Endothelial cell of hepatic sinusoid (primary cell): ENCODE measurements around the gene YBX3.

Experiments
- in situ Hi-C: cut with HindIII; loops from 2 replicates; pipeline ENCODE4 v1.10.0; 2017; ENCODE audit warnings: low sequenced_read_pairs

Gene YBX3

DNA sequence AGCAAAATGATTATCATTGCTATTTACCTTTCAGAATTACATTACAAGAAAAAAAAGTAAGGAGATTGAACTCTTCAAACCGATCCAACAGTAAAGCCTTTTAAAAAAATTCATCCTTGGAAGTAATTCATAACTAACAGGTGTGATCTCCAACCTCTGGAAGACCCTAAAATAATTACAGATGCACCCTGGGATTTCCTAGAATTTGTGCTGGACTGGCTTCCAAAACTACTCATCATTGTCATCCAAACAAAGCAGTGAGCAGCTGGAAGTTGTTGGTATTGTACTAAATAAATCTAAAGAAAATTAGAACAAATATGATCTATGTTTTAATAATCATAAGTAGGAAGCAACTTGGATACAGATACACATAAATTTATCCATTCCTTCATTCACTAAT lies 1.9 kb upstream of the YBX3 start:
- in situ Hi-C loops: no loop called here

DNA sequence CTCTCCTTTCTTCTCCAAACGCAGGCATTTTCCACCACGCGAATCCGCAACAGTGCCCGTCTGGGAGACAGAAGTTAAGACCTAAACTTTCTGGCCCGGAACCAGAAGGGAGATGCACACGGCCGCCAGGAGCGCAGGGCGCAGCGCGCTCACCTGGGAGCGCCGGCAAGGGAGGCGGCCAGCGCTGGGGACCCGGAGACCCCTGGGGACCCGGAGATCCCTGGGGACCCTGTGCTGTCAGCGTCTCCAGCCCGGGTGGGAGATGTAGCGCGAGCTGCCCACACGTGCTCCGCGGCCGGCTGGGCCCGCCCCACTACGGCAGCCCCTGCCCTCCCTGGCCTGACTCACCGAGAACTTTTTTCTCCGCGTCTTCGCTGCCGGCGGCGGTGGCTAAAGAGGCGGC lies 620 bp downstream of the YBX3 start:
- in situ Hi-C loops: no loop called here

DNA sequence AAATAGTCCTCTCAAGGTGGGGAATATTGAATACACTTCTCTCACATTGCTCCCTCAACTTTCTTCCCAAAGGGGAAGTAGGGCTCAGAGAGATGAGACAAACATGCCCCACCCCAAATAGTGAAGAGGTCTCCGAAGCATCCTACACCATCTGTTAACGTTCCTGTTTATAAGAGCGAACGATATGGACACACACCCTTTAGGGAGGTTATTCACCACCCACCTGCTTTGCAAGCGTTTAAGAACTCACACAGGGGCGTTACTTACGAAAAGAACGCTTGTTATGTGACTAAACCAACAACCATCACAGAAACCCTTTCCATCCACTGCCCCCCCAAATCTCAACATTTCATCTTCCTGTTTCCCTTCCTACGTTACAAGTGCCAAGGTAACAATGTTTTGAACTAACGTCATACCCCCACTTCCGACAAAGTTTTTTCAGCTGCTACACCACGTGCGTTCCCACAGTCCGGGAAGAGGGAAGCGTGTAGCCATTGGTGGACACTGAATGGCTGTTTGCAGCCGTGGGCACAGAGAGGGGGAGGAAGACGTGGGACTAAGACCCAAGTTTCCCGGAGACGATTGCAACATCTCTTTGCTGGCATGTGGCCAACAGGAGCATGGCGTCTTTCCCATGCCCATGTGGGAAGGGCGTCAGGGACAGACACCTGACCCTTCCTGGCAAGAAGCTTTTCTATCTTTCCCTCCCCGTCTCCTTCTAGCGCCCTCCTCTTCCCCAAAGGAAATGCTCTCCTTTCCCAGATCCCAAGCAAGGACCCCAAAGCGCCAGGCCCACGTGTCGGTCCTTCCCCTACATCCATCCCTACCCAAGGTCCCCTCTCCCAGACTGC lies 1.2 kb downstream of the YBX3 start:
- in situ Hi-C loops: no loop called here

DNA sequence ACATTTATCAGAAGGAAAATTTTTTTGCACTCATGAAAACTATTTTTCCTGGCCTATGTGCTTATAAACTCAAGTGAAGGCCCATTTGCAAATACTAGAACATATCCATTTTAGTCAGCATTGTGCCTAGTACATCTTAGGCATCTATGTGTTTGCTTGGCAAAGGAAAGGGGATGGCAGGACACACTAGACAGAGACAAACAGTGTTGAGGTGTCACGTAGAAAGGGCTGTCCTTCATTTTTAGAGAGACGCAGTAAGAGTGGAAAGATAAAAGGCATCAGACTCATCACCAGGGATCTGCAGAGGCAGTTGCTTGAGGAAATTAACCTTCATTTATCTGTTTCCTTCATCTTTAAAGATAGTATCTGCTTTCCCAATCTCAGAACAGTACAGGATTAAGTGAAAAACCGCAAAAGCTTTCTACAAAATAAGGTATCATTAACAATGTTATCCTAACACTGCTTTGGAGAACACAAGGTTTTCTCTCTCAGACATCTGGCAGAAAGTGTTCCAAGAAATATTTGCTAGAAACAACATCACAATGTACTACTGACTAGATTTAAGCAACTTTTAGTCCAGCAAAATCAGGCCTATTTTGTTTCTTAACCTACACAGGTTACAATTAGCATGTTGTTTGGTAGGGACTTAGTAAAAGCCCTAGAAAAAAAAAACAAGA lies 2.0 kb downstream of the YBX3 start:
- in situ Hi-C loops: no loop called here

DNA sequence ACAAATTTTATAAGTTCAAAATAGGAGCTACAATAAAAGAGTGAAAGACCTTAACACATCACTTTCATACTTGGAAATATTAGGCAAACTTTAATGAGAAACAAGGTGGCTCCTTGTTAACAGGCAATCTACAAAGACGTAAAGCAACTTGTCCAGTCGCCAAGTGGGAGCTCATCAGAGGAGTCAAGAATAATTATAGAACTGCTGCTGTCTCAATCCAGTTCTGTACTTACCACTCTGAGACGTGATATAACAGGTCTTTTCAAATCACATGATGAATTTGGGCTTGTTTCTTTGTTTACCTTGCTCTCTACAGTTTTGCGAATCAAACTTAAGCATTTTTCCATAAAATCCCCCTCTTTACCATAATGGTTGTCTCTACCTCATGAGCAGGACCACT lies 3.6 kb downstream of the YBX3 start:
- in situ Hi-C loops: no loop called here

DNA sequence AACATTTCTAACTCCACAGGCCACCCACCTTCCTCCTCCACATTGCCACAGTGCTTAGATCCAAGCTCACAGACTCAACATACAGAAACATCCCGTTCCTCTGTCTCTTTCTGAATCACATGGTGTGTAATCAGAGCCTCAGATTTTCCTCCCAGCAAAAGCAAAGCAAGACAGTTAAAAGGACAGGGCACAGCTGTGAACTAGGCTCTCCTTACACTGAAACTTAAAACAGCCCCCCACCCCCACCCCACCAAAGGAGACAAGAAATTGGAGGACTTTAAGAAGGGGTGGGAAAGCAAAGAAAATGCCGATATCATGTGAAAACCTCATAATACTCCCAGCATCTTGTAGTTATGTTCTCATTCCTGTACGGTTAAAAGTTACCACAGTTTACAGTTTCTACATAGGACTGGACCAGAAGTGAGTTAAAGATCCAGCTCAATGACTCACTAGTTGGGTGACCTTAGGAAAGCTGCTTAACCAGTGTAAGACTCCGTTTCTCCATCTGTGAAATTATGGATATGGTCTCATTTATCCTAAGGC lies 4.8 kb downstream of the YBX3 start:
- in situ Hi-C loops: no loop called here

DNA sequence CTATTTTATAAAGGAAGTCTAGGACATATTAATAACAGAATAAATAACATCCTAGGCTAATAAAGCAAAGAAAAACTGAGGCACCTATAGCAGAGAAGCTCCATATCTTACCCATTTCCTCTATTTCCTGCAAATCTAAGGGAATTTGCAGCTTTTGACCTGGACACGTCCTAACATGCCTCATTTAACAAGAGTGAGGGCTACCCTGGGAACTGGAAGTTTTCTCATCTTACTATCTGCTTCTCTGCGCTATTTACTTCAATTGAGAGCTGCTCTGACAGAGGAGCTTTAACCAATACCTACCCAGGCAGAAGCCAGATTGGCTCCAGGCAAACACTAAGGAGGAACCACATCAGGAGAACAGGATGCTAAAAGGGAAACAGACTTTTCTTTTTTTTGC lies 5.7 kb downstream of the YBX3 start:
- in situ Hi-C loops: no loop called here

DNA sequence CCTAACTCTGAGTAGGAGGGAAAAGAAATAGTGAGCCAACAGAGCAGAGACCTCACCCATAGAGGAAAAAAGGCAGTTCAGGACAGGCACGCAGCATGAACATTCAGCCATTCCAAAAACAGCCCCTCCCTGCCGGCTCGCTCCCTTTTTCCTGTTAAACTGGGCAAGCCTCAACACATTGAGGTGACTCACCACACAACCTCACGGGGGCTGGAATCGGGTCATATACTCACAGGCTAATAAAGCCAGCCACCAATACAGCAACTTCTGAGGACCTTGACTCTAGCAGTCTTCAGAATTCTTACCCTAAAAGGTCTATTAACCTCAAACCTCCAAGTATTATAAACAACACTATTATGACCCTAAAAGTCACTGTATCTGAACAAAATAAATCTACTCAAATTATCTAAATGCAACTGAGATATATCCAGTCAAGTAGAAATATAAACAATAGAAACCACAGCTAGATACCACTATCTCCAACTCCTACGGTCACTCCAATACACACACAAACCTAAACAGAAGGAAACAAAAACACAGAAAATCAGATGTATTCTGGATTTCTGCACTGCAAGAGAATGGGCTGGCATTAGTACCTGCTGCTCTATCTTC lies 6.3 kb downstream of the YBX3 start:
- in situ Hi-C loops: no loop called here

DNA sequence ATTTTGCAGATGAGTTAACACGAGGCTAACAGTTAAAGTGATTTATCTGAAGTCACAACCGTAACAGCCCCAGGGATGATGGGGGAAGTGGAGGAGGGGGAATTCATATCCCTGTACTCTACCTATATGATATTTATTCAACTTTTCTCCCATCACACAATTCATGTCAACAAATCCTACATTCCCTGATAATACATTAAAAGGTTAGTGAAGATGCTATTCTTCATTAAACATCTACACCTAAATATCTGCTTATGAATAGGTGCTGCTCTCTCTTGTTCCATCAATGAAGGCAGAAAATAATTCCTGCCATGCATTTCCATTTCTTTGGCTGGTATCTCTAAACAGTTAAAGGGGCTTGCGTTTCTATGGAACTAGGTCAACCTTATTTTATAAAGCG lies 6.8 kb downstream of the YBX3 start:
- in situ Hi-C loops: no loop called here

DNA sequence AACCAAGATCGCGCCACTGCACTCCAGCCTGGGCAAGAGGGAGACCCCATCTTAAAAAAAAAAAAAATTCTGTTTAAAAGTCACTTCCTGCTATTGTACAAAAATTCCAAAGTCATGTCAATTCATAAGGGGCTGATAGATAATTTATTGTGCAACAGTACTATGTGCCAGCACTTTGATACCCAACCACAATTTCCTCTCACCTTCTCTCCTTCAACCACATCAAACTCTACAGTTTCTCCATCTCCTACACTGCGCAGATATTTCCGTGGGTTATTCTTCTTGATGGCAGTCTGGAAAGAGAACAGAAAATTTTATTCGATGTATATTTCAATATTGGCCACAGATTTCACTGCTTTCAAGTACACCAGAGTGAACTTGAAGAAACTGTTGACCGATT lies 7.6 kb downstream of the YBX3 start:
- in situ Hi-C loops: no loop called here

DNA sequence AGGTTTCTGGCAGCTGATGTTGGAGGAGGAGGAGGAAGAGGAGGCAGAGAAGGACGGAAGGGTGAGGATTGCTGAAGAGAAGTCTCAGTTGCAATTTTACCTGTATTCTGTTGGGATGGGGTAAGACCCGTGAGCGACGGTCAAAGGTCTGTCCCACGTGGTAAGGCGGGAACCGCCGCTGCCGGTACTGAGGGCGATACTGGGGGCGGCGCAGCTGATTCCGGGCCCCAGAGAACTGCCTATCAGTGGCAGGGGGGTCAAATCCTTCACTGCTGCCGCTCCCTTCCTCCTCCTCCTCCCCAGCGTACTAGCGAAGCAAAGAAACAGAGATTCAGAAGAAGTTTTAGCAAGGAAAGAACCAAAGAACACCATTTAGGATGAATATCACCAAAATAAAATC lies 13.3 kb downstream of the YBX3 start:
- in situ Hi-C loops: loop anchor here (5.0 kb wide), 1 partner anchor 88 kb away; no protein-coding TSS in a partner anchor

DNA sequence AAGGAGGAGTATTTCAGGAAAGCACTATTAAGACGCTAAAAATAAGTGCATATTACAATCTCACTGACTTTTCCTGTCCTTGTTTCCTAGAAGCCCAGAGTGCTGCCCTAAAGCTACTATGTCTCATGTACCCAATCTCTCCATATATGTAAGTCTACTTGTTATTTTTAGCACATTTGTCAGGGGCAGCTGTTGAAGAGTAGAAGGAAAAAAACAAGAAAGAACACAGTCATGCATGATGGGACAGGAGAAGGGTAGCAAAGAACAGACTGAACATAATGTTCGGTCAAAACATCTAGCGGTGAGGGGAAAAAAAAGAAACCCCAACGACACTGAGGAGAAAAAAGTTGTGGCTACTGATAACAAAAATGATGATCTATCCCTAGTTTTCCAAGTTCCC lies 14.3 kb downstream of the YBX3 start:
- in situ Hi-C loops: no loop called here

DNA sequence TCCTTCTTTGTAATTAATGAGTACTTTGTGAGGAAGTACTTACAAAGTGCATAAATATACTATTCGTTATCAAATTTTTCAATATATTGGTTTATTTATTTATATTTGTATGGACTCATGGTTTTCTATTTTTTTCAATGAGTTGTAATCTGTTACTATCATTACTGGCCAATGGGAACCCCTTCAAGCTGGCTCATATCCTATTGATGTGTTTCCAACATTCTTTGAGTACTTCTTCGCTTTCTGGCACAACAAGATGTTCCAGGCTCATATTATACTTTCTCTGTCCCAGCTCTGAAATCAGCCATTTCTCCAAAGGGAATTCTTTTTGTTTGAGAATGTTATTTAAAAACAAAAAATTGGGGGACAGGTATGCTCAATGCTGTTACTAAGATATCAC lies 17.5 kb downstream of the YBX3 start:
- in situ Hi-C loops: no loop called here

DNA sequence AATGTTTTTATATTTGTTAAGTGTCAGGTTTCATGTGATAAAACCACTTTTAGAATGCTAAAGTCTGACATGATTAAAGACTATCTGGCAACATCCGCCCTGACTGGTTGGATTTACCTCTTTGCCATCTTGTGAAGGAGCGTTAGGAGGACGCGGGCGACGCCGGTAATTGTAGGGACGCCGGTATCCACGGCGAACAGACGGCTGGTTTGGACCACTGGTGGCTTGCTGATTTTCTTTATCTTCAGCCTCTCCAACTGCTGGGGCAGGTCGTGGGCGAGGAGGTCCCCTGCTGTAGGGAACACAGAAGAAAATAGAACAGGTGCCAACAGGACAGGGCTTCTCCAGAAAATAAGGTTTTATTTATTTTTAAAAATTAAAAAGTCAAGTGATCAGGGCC lies 21.3 kb downstream of the YBX3 start:
- in situ Hi-C loops: no loop called here

DNA sequence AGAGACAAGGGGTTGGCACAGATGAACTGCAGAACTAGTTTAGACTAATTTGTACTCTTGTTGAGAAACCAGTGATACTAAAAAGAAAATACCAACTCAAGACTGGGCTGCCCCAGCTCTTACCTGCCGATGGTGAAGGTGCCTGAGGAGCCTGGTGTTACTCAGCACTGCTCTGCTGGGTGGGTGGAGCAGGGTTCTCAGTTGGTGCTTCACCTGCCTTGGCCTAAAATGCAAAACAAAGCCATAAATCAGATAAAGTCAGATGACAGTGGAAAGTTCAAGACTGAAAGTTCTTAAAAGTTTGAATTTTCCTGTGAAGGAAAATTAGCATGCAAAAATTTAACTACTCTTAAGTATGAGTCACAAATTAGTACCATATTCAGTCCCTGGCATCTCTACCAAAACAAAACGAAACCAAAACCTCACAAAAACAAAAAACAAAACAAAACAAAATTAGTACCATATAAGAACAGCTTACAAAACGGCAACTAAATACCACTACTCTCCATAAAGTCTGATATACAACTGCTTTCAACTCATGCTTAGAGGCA lies 21.9 kb downstream of the YBX3 start:
- in situ Hi-C loops: no loop called here

DNA sequence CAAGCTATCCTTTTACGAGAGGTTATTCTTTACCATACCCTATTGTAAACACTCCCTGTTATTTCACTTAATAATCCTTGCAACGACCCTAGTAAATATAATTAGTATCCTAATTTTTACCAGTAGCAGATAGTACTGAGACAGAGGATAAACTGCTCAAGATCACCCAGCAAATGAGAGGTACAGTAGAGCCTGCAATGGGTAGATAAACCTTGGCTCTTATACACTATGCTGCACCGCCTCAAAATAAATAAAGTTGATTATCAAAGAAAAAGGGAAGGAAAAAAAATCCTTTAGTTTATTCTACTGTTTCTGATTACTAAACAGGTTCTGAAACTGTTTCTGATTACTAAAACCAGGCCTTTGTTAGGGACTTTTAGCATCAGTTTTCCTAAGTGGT lies 22.5 kb downstream of the YBX3 start:
- in situ Hi-C loops: no loop called here

DNA sequence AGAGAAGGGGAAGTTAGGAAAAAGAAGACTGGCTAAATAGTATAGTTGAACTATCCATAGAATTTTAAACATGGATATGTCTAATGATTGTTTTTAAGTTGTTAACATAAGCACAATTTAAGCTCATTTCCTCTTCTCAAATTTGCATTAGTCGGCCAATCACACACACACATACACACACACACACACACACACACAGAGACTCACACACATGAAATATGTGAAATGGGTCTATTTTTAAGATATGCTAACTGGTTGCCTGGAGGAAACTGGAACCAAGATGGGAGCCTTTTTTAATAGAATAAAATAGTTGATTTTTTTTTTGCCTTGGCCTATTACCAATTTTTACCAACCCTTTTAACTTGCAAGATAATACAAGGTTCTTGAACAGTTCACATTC lies 25.3 kb downstream of the YBX3 start:
- in situ Hi-C loops: no loop called here

DNA sequence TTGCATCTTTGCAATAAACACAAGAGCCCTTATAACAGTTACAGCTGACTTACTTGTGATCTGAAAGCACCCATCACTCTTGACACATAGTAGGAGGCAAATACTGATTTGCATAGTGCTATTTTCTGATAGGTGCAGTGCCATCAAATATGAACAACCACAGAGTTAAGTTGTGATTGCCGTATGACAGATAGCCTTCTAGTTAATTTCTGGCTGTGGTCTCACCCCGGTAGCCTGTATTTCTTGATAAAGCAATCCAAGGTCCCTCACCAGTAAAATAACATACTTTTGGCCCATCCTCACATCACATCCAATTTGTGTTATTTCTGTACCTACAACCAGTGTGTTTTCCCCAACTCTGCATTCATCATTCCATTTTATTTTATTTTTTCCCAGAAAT lies 26.0 kb downstream of the YBX3 start:
- in situ Hi-C loops: no loop called here

DNA sequence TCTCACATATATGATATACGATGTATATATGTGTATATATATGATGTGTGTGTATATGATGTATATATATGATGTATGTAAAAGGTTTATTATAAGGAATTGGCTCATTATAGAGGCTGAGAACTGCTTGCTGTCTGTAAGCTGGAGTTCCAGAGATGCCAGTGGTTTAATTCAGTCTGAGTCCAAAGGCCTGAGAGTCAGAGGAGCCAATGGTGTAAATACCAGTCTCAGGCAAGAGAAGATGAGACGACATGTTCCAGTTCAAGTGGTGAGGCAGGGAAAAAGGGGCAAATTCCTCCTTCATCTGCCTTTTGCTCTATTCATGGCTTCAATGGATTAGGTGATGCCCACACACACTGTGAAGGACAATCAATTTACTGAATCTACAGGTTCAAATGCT lies 32.2 kb downstream of the YBX3 start:
- in situ Hi-C loops: no loop called here

DNA sequence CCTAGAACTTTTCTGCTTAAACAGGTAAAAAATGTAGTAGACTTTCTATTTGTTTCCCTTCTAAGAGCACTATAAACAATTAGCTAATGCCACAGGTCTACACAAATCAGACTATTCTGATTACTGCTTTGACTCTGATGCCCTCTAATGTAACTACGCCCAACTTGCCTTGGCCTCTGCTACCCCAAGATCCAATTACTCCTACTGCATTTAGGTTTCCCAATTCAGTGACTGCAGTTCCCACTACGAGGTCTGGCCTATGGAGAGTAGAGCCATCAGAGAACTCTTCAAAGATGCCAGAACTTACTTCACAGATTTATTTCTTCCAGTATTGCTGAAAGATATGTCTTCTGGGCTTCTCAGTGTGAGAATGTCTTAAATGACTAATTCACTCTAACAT lies 34.0 kb downstream of the YBX3 start:
- in situ Hi-C loops: no loop called here

DNA sequence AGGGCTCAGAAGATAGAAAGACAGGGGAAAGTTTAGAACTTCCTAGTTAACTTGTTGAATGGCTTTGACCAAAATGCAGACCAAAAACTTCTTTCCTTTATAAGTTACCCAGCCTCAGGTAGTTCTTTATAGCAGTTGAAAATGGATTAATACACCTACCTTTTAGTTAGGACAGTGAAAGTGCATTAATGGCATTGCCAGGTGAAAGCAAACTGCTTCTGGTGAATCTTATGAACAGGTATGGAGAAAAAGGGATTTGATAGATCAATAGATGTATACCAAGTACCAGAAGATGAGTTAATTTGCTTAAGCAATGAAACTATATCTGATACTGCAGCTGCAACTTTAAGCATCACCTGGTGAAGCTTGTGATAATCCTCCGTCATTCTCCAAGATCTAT lies 35.1 kb downstream of the YBX3 start:
- in situ Hi-C loops: no loop called here
